OCI-LY1 (cell line): Measurements from ENCODE around the gene STK39.

ENCODE experiments used
- H2AFZ ChIP-seq: fragments of 200-600 bp; sonication (generic), shearing (Covaris generic); 2 replicates; pipeline ENCODE4 v1.6.0; 2014; ENCODE audit warnings: antibody characterized with exemption, mild to moderate bottlenecking, low read length
- H3F3A ChIP-seq: fragments of 200-600 bp; sonication (generic), shearing (Covaris generic); 2 replicates; pipeline ENCODE4 v1.6.0; 2014; ENCODE audit warnings: mild to moderate bottlenecking, antibody characterized with exemption, low read length, moderate library complexity; ENCODE audit not compliant: insufficient read depth
- H3K27ac ChIP-seq: fragments of 200-600 bp; sonication (generic); 2 replicates; pipeline ENCODE4 v1.5.1; 2014; ENCODE audit warnings: low read length, mixed run types, mild to moderate bottlenecking, low read depth; ENCODE audit not compliant: poor library complexity, severe bottlenecking
- H3K27me3 ChIP-seq: fragments of 200-600 bp; sonication (generic); 2 replicates; pipeline ENCODE4 v1.6.0; 2014; ENCODE audit warnings: antibody characterized with exemption, mild to moderate bottlenecking, low read length, moderate library complexity; ENCODE audit not compliant: insufficient read depth
- H3K36me3 ChIP-seq: fragments of 200-600 bp; sonication (generic); 2 replicates; pipeline ENCODE4 v1.6.1; 2014; ENCODE audit warnings: mild to moderate bottlenecking, antibody characterized with exemption, low read length, moderate library complexity, mixed read lengths; ENCODE audit not compliant: insufficient read depth
- H3K4me1 ChIP-seq: fragments of 200-600 bp; sonication (generic); 2 replicates; pipeline ENCODE4 v1.5.1; 2014; ENCODE audit warnings: mild to moderate bottlenecking, low read length, moderate library complexity; ENCODE audit not compliant: insufficient read depth, severe bottlenecking
- H3K4me2 ChIP-seq: fragments of 200-600 bp; sonication (generic), shearing (Covaris generic); 2 replicates; pipeline ENCODE4 v1.6.1; 2014; ENCODE audit warnings: low read length
- H3K4me3 ChIP-seq: fragments of 200-600 bp; sonication (generic); 2 replicates; pipeline ENCODE4 v1.5.1; 2014; ENCODE audit warnings: low read length, low read depth, mild to moderate bottlenecking, mixed read lengths; ENCODE audit not compliant: poor library complexity, severe bottlenecking
- H3K79me2 ChIP-seq: fragments of 200-600 bp; shearing (Covaris generic); 2 replicates; pipeline ENCODE4 v1.6.1; 2016; ENCODE audit warnings: mixed run types, low read length, mixed read lengths; ENCODE audit not compliant: insufficient read depth
- H3K9ac ChIP-seq: fragments of 200-600 bp; sonication (generic), shearing (Covaris generic); 2 replicates; pipeline ENCODE4 v1.6.1; 2014; ENCODE audit warnings: mild to moderate bottlenecking, low read length, mixed read lengths
- H3K9me2 ChIP-seq: fragments of 200-600 bp; sonication (generic), shearing (Covaris generic); 2 replicates; pipeline ENCODE4 v1.6.1; 2014; ENCODE audit warnings: low read depth, mild to moderate bottlenecking, low read length, mixed read lengths
- H3K9me3 ChIP-seq: fragments of 200-600 bp; shearing (Covaris generic); 2 replicates; pipeline ENCODE4 v1.6.1; 2014; ENCODE audit warnings: low read length, mixed read lengths
- H4K20me1 ChIP-seq: fragments of 200-600 bp; sonication (generic), shearing (Covaris generic); 2 replicates; pipeline ENCODE4 v1.6.0; 2016; ENCODE audit warnings: mild to moderate bottlenecking, low read length; ENCODE audit not compliant: insufficient read depth
- CTCF ChIP-seq: fragments of 200-600 bp; sonication (generic), shearing (Covaris generic); IDR thresholded peaks from 2 replicates; pipeline ENCODE4 v1.5.1; 2017; ENCODE audit warnings: mild to moderate bottlenecking, antibody characterized with exemption, low read length, moderate library complexity, mixed read lengths
- EZH2 ChIP-seq: fragments of 200-600 bp; sonication (generic), shearing (Covaris generic); IDR thresholded peaks from 2 replicates; pipeline ENCODE4 v1.8.0; 2017; ENCODE audit warnings: borderline replicate concordance, mixed run types, mild to moderate bottlenecking, antibody characterized with exemption, low read length, moderate library complexity, mixed read lengths

The STK39 gene

GRCh38 chr2:168245074-168245825 is 2.1 kb downstream of the STK39 start:
- Histone ChIP-seq H3K4me2 (peak overlapping the region; percentile 98), H3K4me3 (peak overlapping the region; percentile 87), H4K20me1 (no peaks in the 10 kb centered on the region), H3K4me1 (peaks cover 57% of the 10 kb centered on the region), H3K9me3 (no peaks in the 10 kb centered on the region), H3K27ac (peak overlapping the region; percentile 92), H3K9me2 (no peaks in the 10 kb centered on the region), H3K36me3 (no peaks in the 10 kb centered on the region), H2AFZ (no peak overlapping the region), H3K9ac (peak overlapping the region; percentile 89), H3K79me2 (peaks cover 38% of the 10 kb centered on the region), H3K27me3 (no peaks in the 10 kb centered on the region), H3F3A (no peaks in the 10 kb centered on the region)
- TF ChIP-seq EZH2 (no peak), CTCF (no peak)

- peak overlapping the region; percentile 89 for H3K9ac ChIP-seq
- H4K20me1 ChIP-seq, result no peaks in the 10 kb centered on the region
- no peaks in the 10 kb centered on the region for H3K36me3 ChIP-seq
- H2AFZ ChIP-seq, result no peak overlapping the region
- H3F3A ChIP-seq, result no peaks in the 10 kb centered on the region
- peak overlapping the region; percentile 87 for H3K4me3 ChIP-seq
- H3K4me2 ChIP-seq, result peak overlapping the region; percentile 98
- H3K27ac ChIP-seq, result peak overlapping the region; percentile 92
- no peaks in the 10 kb centered on the region for H3K27me3 ChIP-seq
- H3K4me1 ChIP-seq, result peaks cover 61% of the 10 kb centered on the region
- peaks cover 46% of the 10 kb centered on the region for H3K79me2 ChIP-seq
- no peaks in the 10 kb centered on the region for H3K9me2 ChIP-seq
- TF ChIP-seq EZH2 (no peak), CTCF (no peak)
- no peaks in the 10 kb centered on the region for H3K9me3 ChIP-seq
Observed at GRCh38 chr2:168244318-168244717, 3.1 kb downstream of the STK39 start.

GRCh38 chr2:168243061-168243460 is 4.3 kb downstream of the STK39 start:
- Histone ChIP-seq H3K4me3 (peak overlapping the region; percentile 87), H4K20me1 (no peaks in the 10 kb centered on the region), H3F3A (no peaks in the 10 kb centered on the region), H3K36me3 (no peaks in the 10 kb centered on the region; the same call in 1 of the 2 replicates), H3K27me3 (no peaks in the 10 kb centered on the region), H3K9me3 (no peaks in the 10 kb centered on the region), H3K27ac (peak overlapping the region; percentile 92), H3K9ac (no peak overlapping the region; the same call in 1 of the 2 replicates), H3K4me1 (peaks cover 58% of the 10 kb centered on the region), H3K9me2 (no peaks in the 10 kb centered on the region), H3K79me2 (peaks cover 53% of the 10 kb centered on the region), H3K4me2 (peak overlapping the region; percentile 98; the same call in 1 of the 2 replicates), H2AFZ (no peak overlapping the region)
- TF ChIP-seq EZH2, result no peak
- no peak for TF ChIP-seq CTCF
